ENCODE data around the gene SOCS2. TPM values are rescaled to one million over a fixed set of nuclear protein-coding genes. Genes with fewer than 3 reads are reported as not detected.

Gene SOCS2
- total and polyA plus RNA-seq, 2 of the 8 experiments (the other 6 are each of a cell fraction or from before 2014, with no cell fraction given) = 14.5 to 18.0 TPM

- TF ChIP-seq CTCF (IDR thresholded peaks at IDR 0.05; ENCODE audit: control extremely low read depth in 1 of 3, insufficient read depth in 1 of 3, low read depth in 1 of 3, low read length in 3 of 3) (no peak), CREB1 (IDR thresholded peaks at IDR 0.05) (no peak), RNF2 (IDR thresholded peaks at IDR 0.05; ENCODE audit: borderline replicate concordance, low read depth, low read length, missing control alignments, poor library complexity, severe bottlenecking) (no peak), CBX5 (IDR thresholded peaks at IDR 0.05; ENCODE audit: low read depth, low read length) (no peak)
Measured at GRCh38 chr12:93536111-93536765, 36.2 kb upstream of the SOCS2 start (continued).
